ENCODE results near the gene LITAF. TPM values are rescaled to one million over a fixed set of nuclear protein-coding genes. Genes with fewer than 3 reads are reported as not detected.

The LITAF gene
- total RNA-seq, 4 donors from 2014 or later, result 59.7 to 93.5 (median 64.8) TPM

DNA sequence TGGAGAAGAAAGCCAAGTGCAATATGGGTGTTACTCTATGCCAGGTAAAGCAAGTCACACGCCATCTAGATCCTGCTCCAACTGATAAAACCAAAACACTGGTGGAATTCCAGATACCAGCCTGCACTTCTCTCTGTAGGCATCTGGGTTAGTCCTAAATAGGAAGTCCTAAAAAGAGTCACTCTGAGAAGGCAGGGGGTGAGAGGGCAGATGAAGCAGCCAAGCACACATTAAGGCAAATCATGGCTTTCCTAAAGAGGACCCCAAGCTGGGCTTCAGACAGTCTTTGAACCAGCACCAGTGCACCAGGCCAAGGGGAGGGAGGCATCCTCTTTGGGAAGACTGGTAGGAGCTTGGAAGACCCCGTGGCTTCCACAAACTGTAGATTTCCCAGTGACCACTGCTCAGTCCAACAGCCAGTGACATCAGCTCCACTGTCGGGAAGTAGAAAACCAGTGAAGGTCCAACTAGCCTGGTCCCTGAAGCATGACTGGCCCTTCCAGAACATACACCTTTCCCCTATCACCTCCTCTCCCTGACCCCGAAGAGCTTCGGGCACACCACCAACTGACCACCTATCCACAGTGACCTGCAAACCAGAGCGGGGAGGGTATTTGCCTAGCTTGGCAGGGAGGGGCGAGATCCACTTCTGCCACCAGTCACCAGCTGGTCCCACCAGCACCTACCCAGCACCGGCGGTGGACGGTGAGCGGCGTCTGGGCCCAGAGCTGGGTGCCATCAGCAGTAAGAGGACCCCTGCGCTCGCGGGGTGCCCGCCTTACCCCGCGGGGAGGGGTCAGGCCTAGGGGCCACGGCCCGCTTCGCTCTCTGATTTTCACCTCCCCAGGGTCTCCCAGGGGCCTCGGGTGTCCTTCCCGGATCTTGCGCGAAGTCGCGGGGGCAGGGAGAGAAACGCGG, 1.0 kb downstream of the LITAF start:
- TF ChIP-seq, protein P1, sequence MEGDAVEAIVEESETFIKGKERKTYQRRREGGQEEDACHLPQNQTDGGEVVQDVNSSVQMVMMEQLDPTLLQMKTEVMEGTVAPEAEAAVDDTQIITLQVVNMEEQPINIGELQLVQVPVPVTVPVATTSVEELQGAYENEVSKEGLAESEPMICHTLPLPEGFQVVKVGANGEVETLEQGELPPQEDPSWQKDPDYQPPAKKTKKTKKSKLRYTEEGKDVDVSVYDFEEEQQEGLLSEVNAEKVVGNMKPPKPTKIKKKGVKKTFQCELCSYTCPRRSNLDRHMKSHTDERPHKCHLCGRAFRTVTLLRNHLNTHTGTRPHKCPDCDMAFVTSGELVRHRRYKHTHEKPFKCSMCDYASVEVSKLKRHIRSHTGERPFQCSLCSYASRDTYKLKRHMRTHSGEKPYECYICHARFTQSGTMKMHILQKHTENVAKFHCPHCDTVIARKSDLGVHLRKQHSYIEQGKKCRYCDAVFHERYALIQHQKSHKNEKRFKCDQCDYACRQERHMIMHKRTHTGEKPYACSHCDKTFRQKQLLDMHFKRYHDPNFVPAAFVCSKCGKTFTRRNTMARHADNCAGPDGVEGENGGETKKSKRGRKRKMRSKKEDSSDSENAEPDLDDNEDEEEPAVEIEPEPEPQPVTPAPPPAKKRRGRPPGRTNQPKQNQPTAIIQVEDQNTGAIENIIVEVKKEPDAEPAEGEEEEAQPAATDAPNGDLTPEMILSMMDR (IDR thresholded peaks at IDR 0.05; ENCODE audit: low read depth), result no peak

DNA sequence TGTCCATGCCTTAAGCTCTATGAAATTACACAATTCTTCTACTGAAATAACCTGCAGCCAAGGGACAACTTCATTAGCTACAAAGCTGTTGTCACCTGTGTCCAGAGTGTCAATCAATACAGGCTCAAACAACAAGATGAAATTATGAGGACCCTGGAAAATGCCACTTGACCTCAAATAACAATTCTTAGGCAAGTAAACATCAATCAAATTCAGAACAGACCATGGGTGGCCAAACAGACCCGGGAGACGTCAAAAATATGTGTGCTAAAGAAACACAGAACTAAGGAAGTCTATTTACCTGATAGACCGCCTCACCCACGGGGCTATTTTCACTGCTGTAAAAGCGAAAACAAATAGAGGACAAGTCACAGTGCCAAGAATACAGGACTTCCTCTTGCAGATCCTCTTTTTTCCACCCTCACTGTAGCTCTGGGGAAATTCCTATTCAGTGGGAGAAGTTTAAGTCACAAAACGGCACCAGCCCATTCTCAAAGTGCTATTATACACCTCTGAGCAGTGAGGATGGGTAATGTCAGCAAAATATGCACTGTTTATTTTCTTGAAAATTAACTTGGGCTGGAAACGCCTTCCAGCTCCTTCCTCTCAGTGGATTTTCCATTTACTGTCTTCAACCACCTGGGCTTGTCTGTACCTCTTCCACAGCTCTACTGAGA, 2.7 kb downstream of the LITAF start:
- TF ChIP-seq, protein P1 (IDR thresholded peaks at IDR 0.05; ENCODE audit: low read depth), result no peak

DNA sequence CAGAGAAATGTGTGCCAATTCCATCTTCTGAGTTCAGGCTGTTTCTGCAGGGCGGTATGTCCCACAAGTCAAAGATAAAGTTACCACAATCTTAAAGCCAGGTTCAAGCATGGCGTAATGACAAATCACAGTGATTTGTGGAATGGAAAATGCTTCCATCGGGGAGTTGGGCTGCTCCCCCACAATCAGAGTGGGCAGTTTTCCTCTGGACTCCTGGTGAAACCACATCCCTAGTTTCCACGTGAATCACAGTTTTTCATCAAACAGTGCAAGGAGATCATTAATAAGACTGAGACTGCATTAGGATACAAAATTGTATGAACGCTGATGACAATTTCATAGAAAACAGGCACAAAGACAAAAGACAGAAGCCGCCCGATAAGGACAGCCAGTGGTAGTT, 3.6 kb downstream of the LITAF start:
- TF ChIP-seq, protein P1 (IDR thresholded peaks at IDR 0.05; ENCODE audit: low read depth), result no peak

DNA sequence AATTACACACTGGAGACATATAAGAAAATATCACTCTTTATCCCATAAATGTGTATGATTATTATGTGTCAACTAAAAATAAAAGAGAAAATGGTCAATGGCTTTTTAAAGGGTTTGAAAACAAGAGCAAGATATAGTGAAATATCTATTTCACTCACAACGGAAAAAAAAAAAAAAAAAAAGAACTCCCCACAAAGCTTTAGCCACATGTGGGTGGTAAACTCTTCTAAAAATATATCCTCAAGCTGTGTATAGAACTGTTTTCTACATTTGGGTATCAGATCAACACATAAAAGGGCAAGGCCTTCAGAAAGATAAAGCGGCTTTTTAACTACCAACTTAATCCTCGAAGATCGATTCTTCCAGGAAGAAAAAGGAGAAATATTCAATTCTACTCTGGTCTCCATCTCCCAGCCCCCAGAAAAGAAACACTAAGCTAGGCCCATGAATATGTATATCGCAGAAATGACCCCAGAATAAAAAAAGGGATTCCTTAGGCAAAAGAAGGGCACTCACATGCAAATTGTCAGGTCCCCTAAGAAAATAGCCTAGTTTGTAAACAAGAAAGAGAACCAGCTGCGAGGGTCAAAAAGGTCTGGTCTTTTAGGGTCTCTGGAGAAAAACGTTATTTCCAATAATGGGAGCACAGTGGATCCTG, 4.4 kb downstream of the LITAF start:
- TF ChIP-seq, protein P1 (IDR thresholded peaks at IDR 0.05; ENCODE audit: low read depth), result no peak

DNA sequence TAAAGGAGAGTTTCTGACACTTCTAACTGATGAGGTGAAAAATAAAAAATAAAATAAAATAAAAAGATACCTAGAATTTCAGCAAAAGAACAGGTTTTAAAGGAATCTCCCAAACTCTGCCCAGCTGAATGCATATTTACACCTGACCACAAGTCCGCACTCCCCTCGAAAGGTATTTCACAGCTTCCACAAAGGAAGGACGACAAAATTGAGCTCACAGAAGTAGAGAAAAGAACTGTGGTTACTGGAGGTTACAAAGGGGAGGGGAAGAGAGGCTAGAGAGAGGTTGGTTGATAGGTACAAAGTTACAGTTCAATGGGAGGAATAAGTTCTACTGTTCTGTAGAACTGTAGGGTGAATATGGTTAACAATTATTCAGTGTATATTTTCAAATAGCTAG, 5.0 kb downstream of the LITAF start:
- TF ChIP-seq, protein P1 (IDR thresholded peaks at IDR 0.05; ENCODE audit: low read depth), result no peak

DNA sequence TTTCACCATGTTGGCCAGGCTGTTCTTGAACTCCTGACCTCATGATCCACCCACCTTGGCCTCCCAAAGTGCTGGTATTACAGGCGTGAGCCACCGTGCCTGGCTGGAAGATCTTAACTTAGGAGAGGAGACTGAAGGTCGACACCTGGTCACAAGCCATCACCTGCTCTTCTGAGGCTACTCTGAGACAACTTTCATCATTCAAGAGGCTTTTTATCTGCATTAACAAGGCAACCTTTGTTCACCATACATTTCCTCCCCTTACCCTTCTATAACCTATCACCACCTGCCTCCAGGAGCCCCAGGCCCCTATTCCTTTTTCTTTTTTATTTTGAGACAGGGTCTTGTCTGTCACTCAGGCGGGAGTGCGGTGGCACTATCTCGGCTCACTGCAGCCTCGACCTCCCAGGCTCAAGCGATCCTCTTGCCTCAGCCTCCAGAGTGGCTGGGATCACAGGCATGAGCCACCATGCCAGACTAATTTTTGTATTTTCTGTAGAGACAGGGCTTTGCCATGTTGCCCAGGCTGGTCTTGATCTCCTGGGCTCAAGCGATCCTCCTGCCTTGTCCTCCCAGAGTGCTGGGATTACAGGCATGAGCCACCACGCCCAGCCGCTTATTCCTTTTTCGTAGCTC, 6.2 kb downstream of the LITAF start:
- TF ChIP-seq, protein P1 (IDR thresholded peaks at IDR 0.05; ENCODE audit: low read depth), result no peak

All from subcutaneous adipose tissue (tissue), 4 donors.